ENCODE results near the gene H3-3A.
A peak's percentile ranks its signal among the peaks of the same experiment; 100 is the strongest.

Gene H3-3A

DNA sequence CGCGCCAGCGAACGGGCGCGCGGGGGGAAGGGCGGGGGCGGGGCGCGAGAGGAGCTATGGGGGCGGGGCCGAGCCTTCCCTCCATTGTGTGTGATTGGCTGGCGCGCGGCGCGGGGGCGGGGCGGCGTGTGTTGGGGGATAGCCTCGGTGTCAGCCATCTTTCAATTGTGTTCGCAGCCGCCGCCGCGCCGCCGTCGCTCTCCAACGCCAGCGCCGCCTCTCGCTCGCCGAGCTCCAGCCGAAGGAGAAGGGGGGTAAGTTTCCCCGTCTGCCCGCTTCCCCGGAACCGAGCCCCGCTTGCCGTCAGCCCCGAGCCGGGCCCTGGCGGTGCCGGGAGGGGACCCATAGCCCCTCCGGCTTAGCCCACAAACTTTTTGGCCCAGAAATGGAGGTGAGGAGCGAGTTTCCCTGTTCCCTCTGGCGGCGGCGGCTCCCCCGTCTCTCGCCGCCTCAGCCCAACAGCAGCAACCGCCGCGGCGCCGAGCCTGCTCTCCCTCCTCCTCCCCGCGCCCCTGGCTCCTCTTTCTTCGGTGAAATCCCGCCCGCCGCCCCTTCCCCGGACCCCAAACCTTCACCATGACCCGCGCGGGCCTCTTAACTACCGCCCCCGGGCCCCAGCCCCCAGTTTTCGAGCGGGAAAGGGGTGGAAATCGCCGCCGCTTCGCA lies at the start of gene H3-3A:
H3-3A (plus strand) TSS at position 159 of the 666 bp plus-strand sequence. CDS start 1,636 bp downstream, outside the sequence.
- DNase-seq (ENCODE audit: low read depth) = peak; percentile 97

DNA sequence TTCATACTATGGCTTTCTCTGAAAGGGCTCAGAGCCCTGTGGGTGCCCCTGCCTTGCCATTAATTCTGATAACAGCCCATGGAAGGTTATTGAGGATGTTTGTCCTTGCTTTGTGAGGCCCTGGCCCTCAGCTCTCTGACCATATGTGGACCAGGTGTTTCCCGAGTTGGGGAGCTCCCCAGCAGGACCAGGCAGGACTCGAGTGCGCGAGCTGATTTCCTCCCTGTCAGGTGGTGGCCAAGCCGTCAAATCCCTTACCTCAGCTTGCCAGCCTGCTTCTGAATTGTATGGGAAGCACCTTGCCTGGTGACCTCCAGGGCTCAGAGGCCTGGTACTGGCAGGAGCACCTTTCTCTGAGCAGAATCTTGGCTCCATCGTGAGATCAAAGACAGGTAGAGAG lies 45.4 kb upstream of the H3-3A start:
- DNase-seq (ENCODE audit: low read depth) = no peak

DNA sequence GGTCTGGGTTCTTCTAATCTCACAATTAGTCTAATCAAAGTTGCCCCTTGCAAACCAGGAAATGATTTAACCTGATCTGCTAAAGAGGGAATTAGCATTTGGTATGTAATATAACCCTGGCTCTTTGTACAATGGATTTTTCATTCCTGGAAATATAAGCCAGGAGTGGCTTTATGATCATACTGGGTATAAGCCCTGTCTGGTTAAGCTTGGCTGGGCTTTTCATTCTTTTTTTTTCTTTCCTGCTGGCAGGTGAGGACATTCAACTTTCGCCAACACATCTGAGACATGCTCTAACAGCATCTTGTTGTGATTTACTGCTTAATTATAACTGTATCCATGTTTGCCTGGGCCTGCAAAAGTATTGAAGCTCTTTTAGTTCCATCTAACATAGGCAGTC lies 42.9 kb upstream of the H3-3A start:
- no peak for DNase-seq (ENCODE audit: low read depth)

DNA sequence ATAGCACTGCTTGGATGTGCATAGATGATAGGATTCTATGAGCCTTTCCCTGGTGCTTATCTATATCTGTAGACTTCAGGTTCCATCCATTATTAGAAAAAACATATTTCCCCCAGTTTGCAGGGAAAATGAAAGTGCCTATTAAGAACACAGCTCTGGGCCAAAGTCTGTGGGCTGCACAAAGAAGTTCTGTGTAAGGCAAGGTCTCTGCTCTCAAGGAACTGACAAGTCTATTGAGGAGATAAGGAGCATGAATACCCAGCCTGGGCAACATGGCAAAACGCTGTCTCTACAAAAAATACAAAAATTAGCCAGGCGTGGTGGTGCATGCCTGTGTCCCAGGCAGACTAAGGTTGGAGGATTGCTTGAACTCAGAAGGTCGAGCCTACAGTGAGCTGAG lies 41.1 kb upstream of the H3-3A start:
- no peak for DNase-seq (ENCODE audit: low read depth)

DNA sequence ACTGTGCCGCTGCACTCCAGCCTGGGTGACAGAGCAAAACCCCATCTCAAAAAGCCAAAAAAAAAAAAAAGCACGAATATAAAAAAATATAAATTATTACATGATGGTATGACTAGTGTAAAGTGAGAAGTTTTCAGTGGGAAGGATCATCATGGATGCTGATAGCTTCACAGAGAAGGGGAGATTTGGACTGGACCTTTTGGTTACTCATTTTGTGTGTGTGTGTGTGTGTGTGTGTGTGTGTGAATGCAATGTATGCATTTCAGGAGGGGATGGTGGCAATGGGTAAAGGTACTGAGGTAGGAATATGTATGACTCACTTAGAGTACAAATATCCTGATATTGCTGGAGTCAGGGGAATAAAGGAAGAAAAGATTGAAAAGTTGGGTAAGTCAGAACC lies 40.7 kb upstream of the H3-3A start:
- DNase-seq (ENCODE audit: low read depth) = no peak

DNA sequence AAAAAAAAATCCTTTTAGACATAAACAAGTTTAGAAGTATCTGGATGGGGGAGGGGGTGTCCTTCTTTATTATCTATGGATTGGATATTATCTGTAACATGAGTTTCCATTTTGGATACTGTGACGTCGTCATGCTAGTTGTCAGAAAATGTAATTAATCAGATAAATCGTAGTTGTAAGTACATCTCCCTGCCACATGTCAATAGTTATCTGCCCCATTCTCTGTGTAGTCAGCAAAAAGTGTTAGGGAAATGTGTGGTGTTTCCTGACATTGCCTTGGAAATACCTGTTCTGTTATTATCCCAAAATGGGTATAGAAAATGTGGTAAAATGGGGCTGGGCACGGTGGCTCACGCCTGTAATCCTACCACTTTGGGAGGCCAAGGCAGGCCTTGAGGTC lies 38.8 kb upstream of the H3-3A start:
- no peak for DNase-seq (ENCODE audit: low read depth)

DNA sequence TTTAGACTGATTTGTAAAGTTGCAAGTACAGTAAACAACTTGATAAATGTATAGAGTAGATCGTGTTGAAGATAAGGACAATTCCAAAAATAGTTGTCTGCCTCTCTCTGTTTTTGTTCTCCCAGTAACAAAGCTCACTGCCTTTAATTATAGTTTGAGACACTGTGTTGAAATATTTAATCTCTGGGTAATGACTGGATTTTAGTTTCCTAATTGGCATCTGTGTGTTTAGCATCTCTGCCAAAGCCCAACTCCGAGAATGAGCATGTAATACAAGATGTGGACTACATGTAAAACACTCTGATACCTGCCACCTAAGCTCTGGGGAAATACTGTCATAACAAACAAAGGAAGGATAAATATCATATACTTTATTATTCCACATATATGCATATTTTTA lies 35.7 kb upstream of the H3-3A start:
- DNase-seq (ENCODE audit: low read depth) = no peak

DNA sequence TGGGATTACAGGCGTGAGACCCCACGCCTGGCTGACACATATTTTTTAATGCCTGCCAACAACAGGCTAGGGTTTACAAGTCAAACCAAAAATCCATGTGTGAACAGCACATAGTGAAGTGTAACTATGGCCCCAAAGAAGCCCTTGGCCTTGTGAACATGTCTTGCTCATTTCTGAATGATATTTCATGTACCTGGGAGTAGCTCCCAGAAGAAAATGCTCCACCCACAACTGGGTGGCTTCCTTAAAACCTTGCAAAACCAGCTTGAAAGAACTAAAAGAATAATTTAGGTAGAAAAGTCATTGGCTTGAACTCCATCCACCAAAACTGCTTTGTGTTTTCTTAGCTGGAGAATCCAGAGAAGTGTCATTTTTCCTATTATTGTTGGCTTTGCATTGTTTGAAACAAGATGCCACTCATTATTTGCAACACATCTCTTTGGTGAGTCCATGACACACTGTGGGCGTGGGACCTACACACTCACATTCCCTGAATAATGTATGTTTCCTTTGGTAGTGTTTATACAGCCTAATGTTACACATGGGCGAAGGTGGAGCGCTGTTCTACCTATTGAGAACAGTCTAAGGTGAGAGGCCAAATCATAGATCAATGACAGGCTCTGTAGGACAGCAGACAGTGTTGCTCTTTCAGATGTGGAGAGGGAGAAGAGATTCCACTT lies 34.8 kb upstream of the H3-3A start:
- DNase-seq (ENCODE audit: low read depth) = no peak

DNA sequence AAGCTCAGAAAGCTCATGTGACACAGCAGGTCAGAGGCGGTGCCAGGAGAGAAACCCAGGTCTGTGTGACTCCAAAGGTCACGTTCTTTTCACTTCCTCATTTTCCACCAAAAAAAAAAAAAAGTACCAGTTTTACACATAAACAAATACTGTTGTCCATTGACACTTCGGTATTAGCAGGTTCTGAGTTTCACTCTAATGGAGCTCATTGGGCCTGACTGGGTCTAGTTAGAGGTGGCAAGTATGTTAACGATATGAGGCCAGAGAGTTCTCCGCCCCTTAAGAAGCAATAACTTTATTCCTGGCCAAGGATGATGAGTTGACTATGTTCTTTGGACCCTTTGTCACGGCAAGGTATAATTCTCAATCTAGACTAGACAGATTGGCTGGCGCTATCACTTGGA lies 33.4 kb upstream of the H3-3A start:
- no peak for DNase-seq (ENCODE audit: low read depth)

DNA sequence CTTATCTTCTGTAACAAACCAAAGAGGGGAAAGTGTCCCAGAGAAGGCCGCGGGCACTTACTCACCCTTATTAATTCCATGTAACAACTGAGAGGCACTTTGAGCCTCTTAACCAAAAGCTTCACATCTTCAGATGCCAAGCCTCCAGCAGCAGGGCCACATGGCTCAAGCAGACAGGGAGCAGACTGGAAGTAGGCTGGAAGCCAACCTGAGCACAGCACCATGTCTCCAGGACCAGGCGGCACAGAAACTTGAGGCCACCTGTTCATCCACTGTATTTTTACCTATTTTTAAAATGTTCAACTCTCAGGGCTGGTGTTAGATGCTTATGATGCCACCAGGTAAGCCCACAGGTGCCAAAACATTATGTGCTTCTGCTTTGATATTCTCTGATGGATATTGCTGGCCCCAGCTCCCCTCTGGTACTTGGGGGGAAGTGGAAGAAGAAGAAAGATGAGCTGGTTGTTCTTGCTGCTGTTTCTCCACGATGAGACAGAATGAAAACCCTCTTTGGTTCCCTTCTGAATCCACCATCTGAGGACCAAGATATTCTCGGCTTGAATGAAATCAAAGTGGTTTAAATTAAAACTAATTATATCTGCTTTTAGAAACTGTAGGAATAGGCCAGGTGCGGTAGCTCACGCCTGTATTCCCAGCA lies 32.8 kb upstream of the H3-3A start:
- DNase-seq (ENCODE audit: low read depth) = no peak

DNA sequence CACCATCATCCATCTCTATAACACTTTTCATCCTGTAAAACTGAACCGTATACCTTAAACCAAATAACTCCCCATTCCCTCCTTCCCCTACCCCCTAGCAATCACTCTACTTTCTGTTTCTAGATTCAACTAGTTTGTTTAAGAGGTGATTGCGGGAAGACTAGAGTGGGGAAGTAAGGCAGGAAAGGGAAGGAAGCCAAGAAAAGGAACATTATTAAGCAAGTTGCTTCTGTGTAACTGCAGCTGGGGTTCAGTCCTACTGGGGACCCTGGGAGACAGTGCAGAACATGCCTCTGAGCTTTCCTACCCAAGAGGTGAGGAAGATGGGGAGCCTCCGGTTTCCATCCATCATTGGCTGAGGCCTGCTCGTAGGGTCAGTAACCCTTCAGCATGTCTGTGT lies 28.9 kb upstream of the H3-3A start:
- DNase-seq (ENCODE audit: low read depth) = no peak

DNA sequence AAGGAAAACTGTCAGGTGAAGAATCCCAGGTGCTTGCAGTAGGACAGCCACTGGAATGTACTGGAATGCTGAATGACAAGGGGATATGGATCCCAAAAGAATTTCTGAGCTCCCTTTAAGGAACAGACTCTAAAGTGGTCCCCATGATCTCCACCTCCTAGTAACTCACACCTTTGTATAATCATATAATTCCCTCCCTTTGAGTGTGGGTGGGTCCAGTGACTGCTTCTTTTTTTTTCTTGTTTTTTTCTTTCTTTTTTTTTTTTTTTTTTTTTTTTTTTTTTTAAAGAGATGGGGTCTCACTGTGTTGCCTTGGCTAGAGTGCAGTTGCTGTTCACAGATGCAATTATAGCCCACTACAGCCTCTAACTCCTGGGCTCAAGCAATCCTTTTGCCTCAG lies 28.5 kb upstream of the H3-3A start:
- DNase-seq (ENCODE audit: low read depth) = no peak

DNA sequence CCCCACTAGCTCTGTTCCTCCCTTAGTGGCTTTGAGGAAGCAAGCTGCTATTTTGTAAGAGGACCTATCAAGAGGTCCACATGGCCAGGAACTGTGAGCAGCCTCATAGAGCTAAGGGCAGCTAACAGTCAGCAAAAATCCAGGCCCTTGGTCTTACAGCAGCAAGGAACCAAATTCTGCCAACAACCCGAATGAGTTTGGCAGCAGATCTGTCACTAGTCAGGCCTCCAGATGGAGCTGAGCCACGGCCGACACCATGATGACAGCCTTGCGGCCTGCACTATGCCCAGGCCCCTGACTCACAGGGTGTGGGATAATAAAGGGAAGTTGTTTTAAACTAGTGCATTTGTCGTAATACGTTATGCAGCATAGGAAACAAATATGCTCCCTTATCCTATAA lies 28.0 kb upstream of the H3-3A start:
- no peak for DNase-seq (ENCODE audit: low read depth)

DNA sequence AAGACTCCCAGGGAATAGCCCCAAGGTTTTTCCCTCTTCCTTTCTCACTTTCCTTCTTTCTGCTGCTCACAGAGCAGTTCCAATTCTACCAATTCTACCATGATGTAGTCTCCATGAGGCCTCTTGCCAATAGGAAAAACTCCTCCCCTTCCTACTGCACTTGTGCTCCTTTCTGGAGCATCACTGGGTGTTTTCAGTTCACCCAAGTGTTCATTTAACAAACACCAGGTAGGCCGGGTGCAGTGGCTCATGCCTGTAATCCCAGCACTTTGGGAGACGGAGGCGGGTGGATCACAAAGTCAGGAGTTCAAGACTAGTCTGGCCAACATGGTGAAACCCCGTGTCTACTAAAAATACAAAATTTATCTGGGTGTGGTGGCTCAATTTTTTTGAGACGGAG lies 26.6 kb upstream of the H3-3A start:
- no peak for DNase-seq (ENCODE audit: low read depth)

DNA sequence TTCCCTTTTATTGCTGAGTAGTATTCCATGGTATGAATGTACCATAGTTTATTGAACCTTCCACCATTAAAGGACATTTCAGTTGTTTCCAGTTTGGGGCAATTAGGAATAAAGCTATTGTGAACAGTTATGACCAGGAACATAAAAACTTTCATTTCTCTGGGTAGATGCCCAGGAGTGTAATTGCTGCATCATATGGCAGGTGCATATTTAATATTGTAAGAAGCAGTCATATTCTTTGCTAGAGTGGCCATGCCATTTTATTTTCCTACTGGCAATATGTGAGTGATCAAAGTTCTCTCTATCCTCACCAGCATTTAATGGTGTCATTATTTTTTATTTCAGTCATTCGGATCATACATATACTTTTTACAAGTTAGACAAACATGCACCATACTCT lies 23.9 kb upstream of the H3-3A start:
- no peak for DNase-seq (ENCODE audit: low read depth)

DNA sequence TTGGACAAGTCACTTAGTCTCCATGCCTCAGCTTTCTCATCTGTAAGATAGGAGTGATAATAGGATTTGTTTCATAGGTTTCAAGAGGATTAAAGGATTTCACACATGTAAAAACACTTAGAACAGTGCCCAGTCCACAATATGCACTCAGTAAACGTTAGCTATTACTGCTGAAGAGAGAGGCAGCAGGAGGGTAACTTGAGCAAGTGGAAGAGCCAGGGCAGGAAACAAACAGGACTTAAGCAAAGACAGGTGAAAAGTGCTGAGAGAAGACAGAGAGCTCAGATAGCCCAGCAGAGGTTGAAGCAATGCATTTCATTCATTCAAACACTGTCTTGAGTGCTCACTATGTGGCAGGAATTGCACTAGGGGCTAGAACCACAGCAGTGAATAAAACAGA lies 21.1 kb upstream of the H3-3A start:
- DNase-seq (ENCODE audit: low read depth) = no peak

DNA sequence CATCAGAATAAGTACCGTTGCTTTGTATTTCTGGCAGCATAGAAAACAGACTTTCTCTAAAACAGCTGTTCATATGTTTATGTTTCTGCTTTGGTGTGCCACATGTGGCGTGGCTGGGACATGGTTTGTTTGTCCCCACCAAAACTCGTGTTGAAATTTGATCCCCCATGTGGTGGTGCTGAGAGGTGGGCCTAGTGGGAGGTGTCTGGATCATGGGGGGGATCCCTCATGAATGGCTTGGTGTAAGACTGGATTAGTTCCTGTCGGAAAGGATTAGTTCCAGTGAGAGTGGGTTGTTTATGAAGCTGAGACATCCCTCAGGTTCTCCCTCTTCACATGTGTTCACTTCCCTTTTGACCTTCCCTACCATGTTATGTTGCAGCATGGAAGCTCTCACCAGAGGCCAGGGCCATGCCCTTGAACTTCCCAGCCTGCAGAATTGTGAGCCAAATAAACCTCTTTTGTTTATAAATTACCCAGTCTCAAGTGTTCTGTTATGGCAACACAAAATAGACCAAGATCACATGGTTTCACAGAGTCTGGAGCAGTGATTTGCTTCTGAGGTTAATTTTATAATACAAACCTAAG lies 17.9 kb upstream of the H3-3A start:
- DNase-seq (ENCODE audit: low read depth) = no peak

DNA sequence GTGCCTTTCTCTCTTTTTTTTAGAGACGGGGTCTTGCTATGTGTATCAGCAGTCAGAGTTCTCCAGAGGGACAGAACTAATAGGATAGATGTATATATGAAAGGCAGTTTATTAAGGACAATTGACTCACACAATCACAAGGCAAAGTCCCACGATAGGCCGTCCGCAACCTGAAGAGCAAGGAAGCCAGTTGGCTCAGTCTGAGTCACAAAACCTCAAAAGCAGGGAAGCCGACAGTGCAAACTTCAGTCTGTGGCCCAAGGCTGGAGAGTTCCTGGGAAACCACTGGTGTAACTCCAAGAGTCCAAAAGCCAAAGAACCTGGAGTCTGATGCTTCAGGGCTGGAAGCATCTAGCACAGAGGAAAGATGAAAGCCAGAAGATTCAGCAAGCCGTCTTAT lies 16.3 kb upstream of the H3-3A start:
- no peak for DNase-seq (ENCODE audit: low read depth)

DNA sequence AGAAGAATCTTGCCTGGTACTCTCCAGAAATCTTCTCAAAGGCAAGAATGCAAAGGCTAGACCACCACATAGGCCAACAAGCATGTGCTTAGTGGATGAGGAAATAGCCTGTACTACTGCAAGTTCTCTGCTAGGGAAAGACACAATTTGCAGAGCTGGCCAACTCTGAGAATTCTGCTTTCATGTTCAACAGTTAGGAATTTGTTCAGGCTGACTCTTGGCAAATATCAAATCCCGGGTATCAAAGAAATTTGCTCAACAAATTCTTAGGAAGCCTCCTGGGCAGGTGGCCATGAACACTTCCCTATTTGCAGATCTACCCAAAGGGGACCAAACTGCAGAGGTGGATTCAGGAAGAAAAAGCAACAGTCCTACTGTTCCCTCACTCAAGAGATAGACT lies 15.0 kb upstream of the H3-3A start:
- no peak for DNase-seq (ENCODE audit: low read depth)

DNA sequence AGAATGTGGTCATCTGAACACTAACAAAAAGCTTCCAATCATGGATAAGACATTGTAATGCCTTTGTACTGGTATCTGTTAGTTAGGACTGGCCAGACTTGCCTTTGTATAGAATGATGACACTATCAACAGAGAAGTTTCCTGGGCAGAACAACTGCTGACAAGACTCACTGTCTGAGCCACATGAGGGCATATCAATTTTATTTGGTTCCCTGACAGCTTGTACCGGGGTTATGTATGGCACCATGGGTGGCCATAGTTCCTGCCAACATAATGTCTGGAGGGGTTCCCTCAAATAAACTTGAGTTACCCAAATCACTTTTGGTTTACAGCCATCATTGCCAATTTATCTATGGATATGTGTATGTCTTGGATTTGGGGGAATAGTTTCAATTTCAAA lies 13.6 kb upstream of the H3-3A start:
- DNase-seq (ENCODE audit: low read depth) = no peak

DNA sequence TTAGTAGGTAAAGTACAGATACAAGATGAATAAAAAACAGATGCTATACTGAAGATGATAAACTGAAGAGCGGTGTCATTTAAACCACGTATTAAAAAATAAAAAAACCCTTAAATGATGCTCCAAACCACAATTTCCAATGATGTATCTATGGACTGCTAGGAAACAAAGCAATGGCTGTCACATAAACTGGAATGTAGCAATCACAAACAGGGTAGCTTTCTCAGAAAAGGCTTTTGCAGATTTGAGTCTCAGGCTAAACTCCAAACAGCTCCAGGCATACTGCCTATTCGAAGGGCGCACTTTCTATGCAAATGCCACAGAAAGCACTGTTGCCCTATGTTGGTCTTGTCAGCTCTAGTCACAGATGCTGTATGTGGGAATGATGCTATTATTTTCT lies 12.4 kb upstream of the H3-3A start:
- DNase-seq (ENCODE audit: low read depth) = no peak

DNA sequence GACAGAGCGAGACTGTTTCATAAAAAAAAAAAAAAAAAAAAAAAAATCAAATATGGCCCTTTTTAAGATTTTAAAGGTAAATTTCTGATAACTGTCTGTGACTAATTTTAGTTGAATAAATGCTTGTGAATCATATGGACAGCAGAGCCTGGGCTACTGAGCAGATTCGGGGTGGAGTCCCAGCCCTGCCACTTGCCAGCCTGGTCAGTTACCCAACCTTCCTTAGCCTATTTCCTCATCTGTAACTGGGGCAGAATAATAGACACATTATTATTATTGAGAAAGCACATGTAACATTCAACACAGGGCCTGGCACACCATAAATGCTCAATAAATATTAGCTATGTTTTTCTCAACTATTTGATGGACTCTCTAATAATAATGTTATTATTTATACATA lies 11.2 kb upstream of the H3-3A start:
- no peak for DNase-seq (ENCODE audit: low read depth)

DNA sequence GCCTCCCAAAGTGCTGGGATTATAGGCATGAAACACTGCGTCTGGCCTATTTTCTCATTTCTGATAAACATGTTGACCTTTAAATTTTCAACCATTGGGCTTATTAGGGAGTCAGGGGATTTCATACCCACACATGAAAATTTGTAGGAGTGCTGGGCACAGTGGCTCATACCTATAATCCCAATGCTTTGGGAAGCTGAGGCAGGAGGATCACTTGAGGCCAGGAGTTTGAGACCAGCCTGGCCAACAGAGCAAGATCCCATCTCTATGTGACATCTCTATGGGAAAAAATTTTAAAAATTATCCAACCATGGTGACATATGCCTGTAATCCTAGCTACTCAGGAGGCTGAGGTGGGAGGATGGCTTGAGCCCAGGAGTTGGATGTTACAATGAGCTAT lies 10.5 kb upstream of the H3-3A start:
- no peak for DNase-seq (ENCODE audit: low read depth)

Measured in activated T-cell treated with anti-CD3 and anti-CD28 coated beads for 48 hours (primary cell).